Neural cell (in vitro differentiated cells): ENCODE results near the gene IL18BP. TPM values are rescaled to one million over a fixed set of nuclear protein-coding genes. Genes with fewer than 3 reads are reported as not detected.

Experiments
- H2AFZ ChIP-seq: fragments of 200-600, 300-800 bp; sonication (generic), shearing (Covaris generic); 2 replicates; pipeline ENCODE4 v1.6.0; 2014; ENCODE audit warnings: low read depth, mild to moderate bottlenecking, antibody characterized with exemption, low read length, moderate library complexity
- H3F3A ChIP-seq: fragments of 200-600 bp; shearing (Covaris generic); 2 replicates; pipeline ENCODE4 v1.6.1; 2016; ENCODE audit warnings: mild to moderate bottlenecking, moderate library complexity, mixed read lengths, antibody characterized with exemption, low read length; ENCODE audit not compliant: insufficient read depth, poor library complexity, severe bottlenecking
- H3K27ac ChIP-seq: fragments of 200-600, 300-800 bp; sonication (generic), shearing (Covaris generic); 2 replicates; pipeline ENCODE4 v1.5.1; 2014; ENCODE audit warnings: mild to moderate bottlenecking, low read length, moderate library complexity
- H3K27me3 ChIP-seq: fragments of 300-800, 200-600 bp; sonication (generic), shearing (Covaris generic); 2 replicates; pipeline ENCODE4 v1.6.0; 2014; ENCODE audit warnings: mild to moderate bottlenecking, low read depth, low read length, moderate library complexity; ENCODE audit not compliant: insufficient read depth
- H3K36me3 ChIP-seq: fragments of 300-800, 200-600 bp; sonication (generic), shearing (Covaris generic); 2 replicates; pipeline ENCODE4 v1.5.1; 2014; ENCODE audit warnings: mild to moderate bottlenecking, antibody characterized with exemption, low read length, moderate library complexity; ENCODE audit not compliant: insufficient read depth
- H3K4me2 ChIP-seq: fragments of 300-800, 200-600 bp; sonication (generic), shearing (Covaris generic); 2 replicates; pipeline ENCODE4 v1.6.0; 2014; ENCODE audit warnings: mild to moderate bottlenecking, low read length
- H3K4me3 ChIP-seq: fragments of 300-800, 200-600 bp; sonication (generic), shearing (Covaris generic); 2 replicates; pipeline ENCODE4 v1.5.1; 2014; ENCODE audit warnings: mild to moderate bottlenecking, low read length, moderate library complexity
- H3K79me2 ChIP-seq: fragments of 200-600 bp; shearing (Covaris generic); replicated peaks from 2 replicates; pipeline ENCODE4 v1.6.0; 2014; ENCODE audit warnings: mild to moderate bottlenecking, low read length, moderate library complexity; ENCODE audit not compliant: insufficient read depth
- H3K9ac ChIP-seq: fragments of 300-800, 200-600 bp; sonication (generic), shearing (Covaris generic); 2 replicates; pipeline ENCODE4 v1.6.1; 2016; ENCODE audit warnings: mild to moderate bottlenecking, low read length, mixed read lengths
- H3K9me2 ChIP-seq: fragments of 200-600 bp; shearing (Covaris generic); 2 replicates; pipeline ENCODE4 v1.6.1; 2016; ENCODE audit warnings: mild to moderate bottlenecking, low read length, mixed read lengths; ENCODE audit not compliant: insufficient read depth
- H3K9me3 ChIP-seq: fragments of 200-600, 300-800 bp; sonication (generic), shearing (Covaris generic); 2 replicates; pipeline ENCODE4 v1.6.1; 2016; ENCODE audit warnings: mild to moderate bottlenecking, mixed run types, low read length, moderate library complexity, mixed read lengths
- H4K20me1 ChIP-seq: fragments of 200-600 bp; shearing (Covaris generic); 2 replicates; pipeline ENCODE4 v1.6.1; 2016; ENCODE audit warnings: mild to moderate bottlenecking, mixed run types; ENCODE audit not compliant: insufficient read depth
- EP300 ChIP-seq: fragments of 450-650 bp; conservative IDR thresholded peaks from 2 replicates; pipeline ENCODE4 v1.6.1; 2014; ENCODE audit warnings: antibody characterized with exemption, mild to moderate bottlenecking, moderate library complexity; ENCODE audit not compliant: poor library complexity, severe bottlenecking
- EZH2 ChIP-seq: fragments of 200-600, 300-800 bp; shearing (Covaris generic), sonication (generic); IDR thresholded peaks from 2 replicates; pipeline ENCODE4 v1.6.1; 2014; ENCODE audit warnings: antibody characterized with exemption, low read length, borderline replicate concordance, mild to moderate bottlenecking; ENCODE audit not compliant: insufficient read depth, poor library complexity, severe bottlenecking
- MXI1 ChIP-seq: fragments of 450-650 bp; conservative IDR thresholded peaks from 2 replicates; pipeline ENCODE4 v1.6.1; 2014; ENCODE audit warnings: antibody characterized with exemption, mild to moderate bottlenecking; ENCODE audit not compliant: poor library complexity, severe bottlenecking
- POLR2AphosphoS5 ChIP-seq: IDR thresholded peaks from 2 replicates; pipeline ENCODE4 v1.6.1; 2012
- RAD21 ChIP-seq: fragments of 450-650 bp; conservative IDR thresholded peaks from 2 replicates; pipeline ENCODE4 v1.6.1; 2014; ENCODE audit warnings: antibody characterized with exemption, mild to moderate bottlenecking, moderate library complexity
- SMC3 ChIP-seq: fragments of 450-650 bp; conservative IDR thresholded peaks from 2 replicates; pipeline ENCODE4 v1.6.1; 2014; ENCODE audit warnings: antibody characterized with exemption, mild to moderate bottlenecking, moderate library complexity; ENCODE audit not compliant: poor library complexity
- TAF1 ChIP-seq: IDR thresholded peaks from 2 replicates; pipeline ENCODE4 v1.6.1; 2012; ENCODE audit warnings: low read depth
- polyA plus RNA-seq: library from polyadenylated mRNA; depleted of rRNA; stranded (reverse); fragments of >200 nt; gene quantifications from 2 replicates; pipeline ENCODE4 v1.2.3, GENCODE V29; 2014
- TF ChIP-seq, protein P1 (sequence below): fragments of 450-650 bp; IDR thresholded peaks from 2 replicates; pipeline ENCODE4 v1.5.1; 2014; ENCODE audit warnings: antibody characterized with exemption, mild to moderate bottlenecking, moderate library complexity; ENCODE audit not compliant: poor library complexity, severe bottlenecking
- TF ChIP-seq, protein P2 (sequence below): IDR thresholded peaks from 2 replicates; pipeline ENCODE4 v1.6.1; 2012; ENCODE audit warnings: borderline replicate concordance

Gene IL18BP
- polyA plus RNA-seq, 1 donor from 2014 or later = 3.1 TPM

DNA sequence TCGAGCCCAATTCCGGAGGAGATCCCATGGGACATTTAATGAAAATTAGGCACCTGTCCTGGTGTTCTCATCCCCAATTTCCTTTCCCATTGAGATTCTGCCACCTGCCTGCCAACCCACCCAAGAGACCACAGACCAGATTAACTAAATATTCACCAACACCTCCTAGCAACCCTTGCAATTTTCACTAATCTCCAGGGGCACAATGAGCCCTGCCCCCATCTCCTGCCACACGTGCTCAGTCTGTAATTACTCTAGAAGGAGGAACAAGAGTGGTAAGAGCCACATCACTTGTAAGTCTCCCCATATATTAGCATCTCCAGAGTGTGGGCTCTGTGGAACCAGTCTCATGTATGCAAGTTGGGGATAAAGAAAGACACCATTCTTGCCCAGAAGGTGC is 38.0 kb downstream of the IL18BP start:
- Histone ChIP-seq H2AFZ (no peak overlapping the region), H3K79me2 (peaks cover 68% of the 10 kb centered on the region), H3K36me3 (peaks cover 14% of the 10 kb centered on the region), H3K9ac (no peak overlapping the region), H3K4me3 (peak overlapping the region; percentile 44), H3K9me2 (no peaks in the 10 kb centered on the region), H3K27ac (no peak overlapping the region), H3K4me2 (no peak overlapping the region), H3K27me3 (no peaks in the 10 kb centered on the region), H3F3A (peaks cover 3% of the 10 kb centered on the region), H3K9me3 (no peaks in the 10 kb centered on the region), H4K20me1 (no peaks in the 10 kb centered on the region)
- TF ChIP-seq POLR2AphosphoS5 (no peak), SMC3 (no peak), MXI1 (no peak), EP300 (no peak), RAD21 (no peak), TAF1 (no peak), EZH2 (no peak)
- TF ChIP-seq, protein P1, sequence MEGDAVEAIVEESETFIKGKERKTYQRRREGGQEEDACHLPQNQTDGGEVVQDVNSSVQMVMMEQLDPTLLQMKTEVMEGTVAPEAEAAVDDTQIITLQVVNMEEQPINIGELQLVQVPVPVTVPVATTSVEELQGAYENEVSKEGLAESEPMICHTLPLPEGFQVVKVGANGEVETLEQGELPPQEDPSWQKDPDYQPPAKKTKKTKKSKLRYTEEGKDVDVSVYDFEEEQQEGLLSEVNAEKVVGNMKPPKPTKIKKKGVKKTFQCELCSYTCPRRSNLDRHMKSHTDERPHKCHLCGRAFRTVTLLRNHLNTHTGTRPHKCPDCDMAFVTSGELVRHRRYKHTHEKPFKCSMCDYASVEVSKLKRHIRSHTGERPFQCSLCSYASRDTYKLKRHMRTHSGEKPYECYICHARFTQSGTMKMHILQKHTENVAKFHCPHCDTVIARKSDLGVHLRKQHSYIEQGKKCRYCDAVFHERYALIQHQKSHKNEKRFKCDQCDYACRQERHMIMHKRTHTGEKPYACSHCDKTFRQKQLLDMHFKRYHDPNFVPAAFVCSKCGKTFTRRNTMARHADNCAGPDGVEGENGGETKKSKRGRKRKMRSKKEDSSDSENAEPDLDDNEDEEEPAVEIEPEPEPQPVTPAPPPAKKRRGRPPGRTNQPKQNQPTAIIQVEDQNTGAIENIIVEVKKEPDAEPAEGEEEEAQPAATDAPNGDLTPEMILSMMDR = no peak
- TF ChIP-seq, protein P2, sequence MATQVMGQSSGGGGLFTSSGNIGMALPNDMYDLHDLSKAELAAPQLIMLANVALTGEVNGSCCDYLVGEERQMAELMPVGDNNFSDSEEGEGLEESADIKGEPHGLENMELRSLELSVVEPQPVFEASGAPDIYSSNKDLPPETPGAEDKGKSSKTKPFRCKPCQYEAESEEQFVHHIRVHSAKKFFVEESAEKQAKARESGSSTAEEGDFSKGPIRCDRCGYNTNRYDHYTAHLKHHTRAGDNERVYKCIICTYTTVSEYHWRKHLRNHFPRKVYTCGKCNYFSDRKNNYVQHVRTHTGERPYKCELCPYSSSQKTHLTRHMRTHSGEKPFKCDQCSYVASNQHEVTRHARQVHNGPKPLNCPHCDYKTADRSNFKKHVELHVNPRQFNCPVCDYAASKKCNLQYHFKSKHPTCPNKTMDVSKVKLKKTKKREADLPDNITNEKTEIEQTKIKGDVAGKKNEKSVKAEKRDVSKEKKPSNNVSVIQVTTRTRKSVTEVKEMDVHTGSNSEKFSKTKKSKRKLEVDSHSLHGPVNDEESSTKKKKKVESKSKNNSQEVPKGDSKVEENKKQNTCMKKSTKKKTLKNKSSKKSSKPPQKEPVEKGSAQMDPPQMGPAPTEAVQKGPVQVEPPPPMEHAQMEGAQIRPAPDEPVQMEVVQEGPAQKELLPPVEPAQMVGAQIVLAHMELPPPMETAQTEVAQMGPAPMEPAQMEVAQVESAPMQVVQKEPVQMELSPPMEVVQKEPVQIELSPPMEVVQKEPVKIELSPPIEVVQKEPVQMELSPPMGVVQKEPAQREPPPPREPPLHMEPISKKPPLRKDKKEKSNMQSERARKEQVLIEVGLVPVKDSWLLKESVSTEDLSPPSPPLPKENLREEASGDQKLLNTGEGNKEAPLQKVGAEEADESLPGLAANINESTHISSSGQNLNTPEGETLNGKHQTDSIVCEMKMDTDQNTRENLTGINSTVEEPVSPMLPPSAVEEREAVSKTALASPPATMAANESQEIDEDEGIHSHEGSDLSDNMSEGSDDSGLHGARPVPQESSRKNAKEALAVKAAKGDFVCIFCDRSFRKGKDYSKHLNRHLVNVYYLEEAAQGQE = no peak

DNA sequence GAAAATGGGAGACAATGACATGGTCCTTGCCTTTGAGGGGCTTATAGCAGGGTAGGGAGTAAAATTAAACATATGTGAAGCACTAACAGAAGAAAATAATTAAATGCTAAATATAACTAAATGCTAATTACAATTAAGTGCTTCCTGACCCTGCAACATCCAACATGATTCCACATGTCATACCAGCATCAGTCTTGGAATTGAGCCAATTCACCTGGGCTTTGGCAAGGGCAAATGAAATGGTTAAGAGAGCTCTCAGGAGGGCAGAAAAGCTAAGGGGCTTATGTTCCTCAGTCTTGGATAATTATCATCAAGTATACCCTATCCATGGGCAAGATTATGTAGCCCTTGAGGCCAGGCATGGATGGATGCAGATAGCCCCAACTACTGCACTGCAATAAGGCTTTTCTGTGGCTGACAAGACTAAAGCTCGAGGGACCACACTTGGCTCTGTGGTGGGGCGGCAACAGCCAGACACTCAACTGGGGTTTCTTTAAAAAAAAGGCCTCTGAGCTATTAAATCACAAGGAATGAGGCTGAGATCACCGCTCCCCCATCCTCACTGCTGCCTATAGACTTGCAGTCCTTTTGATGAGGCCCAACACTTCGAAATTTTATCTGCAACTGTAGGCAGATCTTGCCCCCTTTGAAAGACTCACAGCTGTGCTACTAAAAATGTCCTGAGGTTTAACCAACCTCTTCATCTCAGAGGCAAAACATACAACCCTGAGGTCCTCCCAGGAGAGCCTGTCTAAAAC is 39.0 kb downstream of the IL18BP start:
- H3K4me2 ChIP-seq = peak overlapping the region; percentile 86
- H4K20me1 ChIP-seq = no peaks in the 10 kb centered on the region
- peak overlapping the region; percentile 94 for H3K9ac ChIP-seq
- H3K36me3 ChIP-seq = peaks cover 14% of the 10 kb centered on the region
- TF ChIP-seq MXI1 (no peak), POLR2AphosphoS5 (no peak), RAD21 (no peak), TAF1 (no peak), SMC3 (no peak), EZH2 (no peak), EP300 (no peak)
- TF ChIP-seq, protein P2 = no peak
- TF ChIP-seq, protein P1 = no peak
- H3F3A ChIP-seq = peaks cover 7% of the 10 kb centered on the region
- H2AFZ ChIP-seq = no peak overlapping the region
- H3K79me2 ChIP-seq = peaks cover 59% of the 10 kb centered on the region
- no peaks in the 10 kb centered on the region for H3K9me2 ChIP-seq
- no peaks in the 10 kb centered on the region for H3K27me3 ChIP-seq
- H3K27ac ChIP-seq = peak overlapping the region; percentile 99
- peak overlapping the region; percentile 67 for H3K4me3 ChIP-seq
- no peaks in the 10 kb centered on the region for H3K9me3 ChIP-seq
